Measurements from ENCODE around the gene DUS3L. TPM values are rescaled to one million over a fixed set of nuclear protein-coding genes. Genes with fewer than 3 reads are reported as not detected.

DUS3L gene
- total and polyA plus RNA-seq, 2 donors (not counting 3 experiments of a cell fraction or from before 2014, with no cell fraction given): 25.8 to 38.9 TPM

DNA sequence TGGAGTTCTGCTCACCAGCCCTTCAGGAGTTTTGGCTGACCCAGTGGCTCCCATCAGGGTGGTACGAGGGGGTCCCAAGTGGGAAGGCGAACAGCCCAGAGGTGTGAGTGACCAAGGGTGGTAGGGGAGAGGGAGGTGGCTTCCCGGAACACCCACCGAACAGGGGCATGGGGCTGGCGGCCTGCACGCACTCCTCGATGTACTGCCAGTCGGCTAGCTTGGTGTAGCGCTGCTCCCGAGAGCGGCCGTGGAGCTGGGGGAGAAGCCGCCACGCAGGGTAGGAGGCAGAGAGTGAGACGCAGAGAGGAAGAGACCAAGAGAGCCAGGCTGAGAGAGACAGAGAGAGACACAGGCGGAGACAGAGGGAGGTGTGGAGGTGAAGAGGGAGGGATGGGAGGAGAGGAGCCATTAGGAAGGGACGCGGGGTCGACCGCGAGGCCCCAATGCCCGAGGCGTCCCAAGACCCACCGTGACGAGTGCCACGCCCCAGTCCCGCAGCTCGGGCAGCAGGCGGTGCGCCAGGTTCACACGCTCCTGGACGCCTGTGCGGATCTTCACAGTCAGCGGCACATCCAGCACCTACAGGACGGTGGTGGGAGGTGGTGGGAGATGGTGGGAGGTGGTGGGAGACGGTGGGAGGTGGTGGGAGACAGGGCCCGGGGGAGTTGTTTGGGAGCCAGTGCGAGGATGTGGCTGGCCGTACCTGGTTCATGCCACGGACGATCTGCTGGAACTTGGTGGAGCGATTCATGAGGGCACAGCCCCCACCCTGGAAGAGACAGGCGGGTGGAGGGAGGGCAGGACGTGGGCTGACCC is 4.2 kb downstream of the DUS3L start:
- TF ChIP-seq MYC (IDR thresholded peaks at IDR 0.05; ENCODE audit: low read depth, low read length): no peak
- TF ChIP-seq GATA2 (IDR thresholded peaks at IDR 0.05; ENCODE audit: insufficient read depth, insufficient read length, low read depth, low read length): no peak
- Histone ChIP-seq H2AFZ (ENCODE audit: low read depth, low read length) (no peak overlapping the region), H3K79me2 (ENCODE audit: control insufficient read depth, insufficient read depth, low read length) (peaks cover 8% of the 10 kb centered on the region), H3K27me3 (ENCODE audit: control insufficient read depth in 2 of 2, insufficient read depth in 2 of 2, low read length in 2 of 2) (no peaks in the 10 kb centered on the region), H3K4me1 (ENCODE audit: control insufficient read depth, extremely low read depth, insufficient read depth, low read length) (peaks cover 5% of the 10 kb centered on the region), H3K4me2 (ENCODE audit: insufficient read depth, low read length) (no peak overlapping the region), H3K4me3 (replicated peaks in 1 of 3; ENCODE audit: insufficient read depth in 1 of 3, low read depth in 1 of 3, low read length in 3 of 3) (no peak overlapping the region), H3K9me1 (replicated peaks; ENCODE audit: control insufficient read depth, extremely low read depth, insufficient read depth, low read length) (no peaks in the 10 kb centered on the region), H3K36me3 (ENCODE audit: control insufficient read depth in 2 of 2, extremely low read depth in 1 of 2, insufficient read depth in 2 of 2, low read length in 2 of 2) (peaks cover 8 to 37% of the 10 kb centered on the region in 2 experiments), H4K20me1 (replicated peaks; ENCODE audit: control insufficient read depth, extremely low read depth, insufficient read depth, low read length) (no peaks in the 10 kb centered on the region), H3K9me3 (replicated peaks; ENCODE audit: control insufficient read depth, insufficient read depth, low read length) (no peaks in the 10 kb centered on the region), H3K27ac (ENCODE audit: insufficient read depth, low read depth, low read length) (no peak overlapping the region), H3K9ac (replicated peaks; ENCODE audit: extremely low read depth, insufficient read depth, low read length) (no peak overlapping the region)
- no peak for DNase-seq (ENCODE audit: low read depth, low spot score)
- POLR2A ChIA-PET: no interaction called here
- FAIRE-seq: no peak
- no TSS peak for BruUV-seq (replicated peaks)
- dilution Hi-C loops (cut with MboI; ENCODE audit: extremely low pct_ligation_motif_present, low sequenced_read_pairs): no loop called here
- CTCF ChIA-PET: no interaction called here
- intact Hi-C loops (cut with micrococcal nuclease): no loop called here

DNA sequence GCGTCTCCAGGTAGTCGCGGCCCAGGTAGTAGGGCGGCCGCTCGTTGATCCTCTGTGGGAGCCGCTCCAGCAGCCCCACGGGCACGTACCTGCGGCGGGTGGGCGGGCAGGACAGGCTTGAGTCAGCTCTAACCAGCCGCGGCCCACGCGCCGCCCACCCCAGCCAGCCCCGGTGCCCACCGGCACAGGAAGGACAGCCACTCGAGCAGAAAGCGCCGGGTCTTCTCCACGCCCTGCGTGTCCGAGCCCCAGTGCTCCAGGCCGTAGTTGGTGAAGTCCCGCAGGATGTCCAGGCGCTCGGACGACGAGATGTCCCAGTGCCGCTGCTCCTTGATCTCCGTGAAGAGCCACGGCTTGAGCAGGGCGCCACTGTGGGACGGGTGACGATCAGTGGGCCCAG is 5.5 kb downstream of the DUS3L start:
- H3K9ac ChIP-seq (replicated peaks; ENCODE audit: extremely low read depth, insufficient read depth, low read length): no peak overlapping the region
- intact Hi-C loops (cut with micrococcal nuclease): no loop called here

More for the DNA sequence above, 5.5 kb downstream of the DUS3L start:
- Histone ChIP-seq H4K20me1 (replicated peaks; ENCODE audit: control insufficient read depth, extremely low read depth, insufficient read depth, low read length) (no peaks in the 10 kb centered on the region), H3K9me1 (replicated peaks; ENCODE audit: control insufficient read depth, extremely low read depth, insufficient read depth, low read length) (no peaks in the 10 kb centered on the region), H3K27me3 (ENCODE audit: control insufficient read depth in 2 of 2, insufficient read depth in 2 of 2, low read length in 2 of 2) (no peaks in the 10 kb centered on the region), H3K4me1 (ENCODE audit: control insufficient read depth, extremely low read depth, insufficient read depth, low read length) (peaks cover 5% of the 10 kb centered on the region), H3K4me2 (ENCODE audit: insufficient read depth, low read length) (no peak overlapping the region), H2AFZ (ENCODE audit: low read depth, low read length) (no peak overlapping the region), H3K36me3 (ENCODE audit: control insufficient read depth in 2 of 2, extremely low read depth in 1 of 2, insufficient read depth in 2 of 2, low read length in 2 of 2) (peaks cover 8 to 37% of the 10 kb centered on the region in 2 experiments), H3K79me2 (ENCODE audit: control insufficient read depth, insufficient read depth, low read length) (peaks cover 8% of the 10 kb centered on the region), H3K9me3 (replicated peaks; ENCODE audit: control insufficient read depth, insufficient read depth, low read length) (no peaks in the 10 kb centered on the region), H3K4me3 (replicated peaks in 1 of 3; ENCODE audit: insufficient read depth in 1 of 3, low read depth in 1 of 3, low read length in 3 of 3) (no peak overlapping the region), H3K27ac (ENCODE audit: insufficient read depth, low read depth, low read length) (no peak overlapping the region)
- no peak for FAIRE-seq
- DNase-seq (ENCODE audit: low read depth, low spot score): no peak
- POLR2A ChIA-PET: interaction anchor here (0.6 kb wide), 1 partner anchor 16 kb away, joined by 3 read pairs; no protein-coding TSS in a partner anchor
- CTCF ChIA-PET: no interaction called here
- dilution Hi-C loops (cut with MboI; ENCODE audit: extremely low pct_ligation_motif_present, low sequenced_read_pairs): no loop called here
- no peak for TF ChIP-seq JUN (IDR thresholded peaks at IDR 0.05; ENCODE audit: borderline replicate concordance, insufficient read depth, insufficient read length, low read depth)
- TF ChIP-seq, protein P1, sequence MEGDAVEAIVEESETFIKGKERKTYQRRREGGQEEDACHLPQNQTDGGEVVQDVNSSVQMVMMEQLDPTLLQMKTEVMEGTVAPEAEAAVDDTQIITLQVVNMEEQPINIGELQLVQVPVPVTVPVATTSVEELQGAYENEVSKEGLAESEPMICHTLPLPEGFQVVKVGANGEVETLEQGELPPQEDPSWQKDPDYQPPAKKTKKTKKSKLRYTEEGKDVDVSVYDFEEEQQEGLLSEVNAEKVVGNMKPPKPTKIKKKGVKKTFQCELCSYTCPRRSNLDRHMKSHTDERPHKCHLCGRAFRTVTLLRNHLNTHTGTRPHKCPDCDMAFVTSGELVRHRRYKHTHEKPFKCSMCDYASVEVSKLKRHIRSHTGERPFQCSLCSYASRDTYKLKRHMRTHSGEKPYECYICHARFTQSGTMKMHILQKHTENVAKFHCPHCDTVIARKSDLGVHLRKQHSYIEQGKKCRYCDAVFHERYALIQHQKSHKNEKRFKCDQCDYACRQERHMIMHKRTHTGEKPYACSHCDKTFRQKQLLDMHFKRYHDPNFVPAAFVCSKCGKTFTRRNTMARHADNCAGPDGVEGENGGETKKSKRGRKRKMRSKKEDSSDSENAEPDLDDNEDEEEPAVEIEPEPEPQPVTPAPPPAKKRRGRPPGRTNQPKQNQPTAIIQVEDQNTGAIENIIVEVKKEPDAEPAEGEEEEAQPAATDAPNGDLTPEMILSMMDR (IDR thresholded peaks at IDR 0.05; ENCODE audit: extremely low read depth in 1 of 2, insufficient read depth in 1 of 2, low read depth in 1 of 2, low read length in 2 of 2): no peak
- TF ChIP-seq POLR2A (IDR thresholded peaks at IDR 0.05; ENCODE audit: low read depth, low read length): no peak
- no peak for TF ChIP-seq GATA2 (IDR thresholded peaks at IDR 0.05; ENCODE audit: insufficient read depth, insufficient read length, low read depth, low read length)
- no peak for TF ChIP-seq FOS (IDR thresholded peaks at IDR 0.05; ENCODE audit: borderline replicate concordance, insufficient read depth, low read length)
- TF ChIP-seq MYC (IDR thresholded peaks at IDR 0.05; ENCODE audit: low read depth, low read length): no peak
- no peak for TF ChIP-seq POLR2AphosphoS5 (IDR thresholded peaks at IDR 0.05; ENCODE audit: insufficient read depth, low read depth, low read length)
- TF ChIP-seq EZH2 (IDR thresholded peaks at IDR 0.05; ENCODE audit: borderline replicate concordance, low read depth, low read length, severe bottlenecking): no peak
- TF ChIP-seq, protein P2, sequence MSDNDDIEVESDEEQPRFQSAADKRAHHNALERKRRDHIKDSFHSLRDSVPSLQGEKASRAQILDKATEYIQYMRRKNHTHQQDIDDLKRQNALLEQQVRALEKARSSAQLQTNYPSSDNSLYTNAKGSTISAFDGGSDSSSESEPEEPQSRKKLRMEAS (IDR thresholded peaks at IDR 0.05; ENCODE audit: insufficient read depth, insufficient read length): no peak
- no TSS peak for BruUV-seq (replicated peaks)

Measured in endothelial cell of umbilical vein (primary cell).